IPS-NIHi7 (cell line): Measurements from ENCODE around the gene SAMD15.
A peak's percentile ranks its signal among the peaks of the same experiment; 100 is the strongest.
"Not testable (repeated sequence)": the region's sequence is repeated elsewhere in the genome, so short reads cannot be mapped to it uniquely, and the experiment has no call there.

ENCODE experiments used
- DNase-seq: peaks from one replicate; pipeline ENCODE4 v3.0.0; 2012; ENCODE audit warnings: mixed read lengths; ENCODE audit errors: extremely low spot score

Gene SAMD15

GRCh38 chr14:77375973-77376770 lies 1.0 kb upstream of the SAMD15 start:
- DNase-seq: peak; percentile 45

GRCh38 chr14:77377502-77377844 lies 294 bp downstream of the SAMD15 start:
- DNase-seq: no peak

GRCh38 chr14:77378701-77379100 lies 1.5 kb downstream of the SAMD15 start:
- DNase-seq: no peak

- no peak for DNase-seq
Observed at GRCh38 chr14:77390188-77390587, 13.0 kb downstream of the SAMD15 start.

GRCh38 chr14:77400216-77400615 lies 23.0 kb downstream of the SAMD15 start:
- DNase-seq: no peak

GRCh38 chr14:77403768-77404167 lies 26.6 kb downstream of the SAMD15 start:
- DNase-seq: no peak

GRCh38 chr14:77406086-77406485 lies 28.9 kb downstream of the SAMD15 start:
- DNase-seq: no peak

GRCh38 chr14:77406718-77407117 lies 29.5 kb downstream of the SAMD15 start:
- DNase-seq: no peak

- DNase-seq: no peak
Observed at GRCh38 chr14:77407158-77407557, 30.0 kb downstream of the SAMD15 start.

- DNase-seq: no peak
Observed at GRCh38 chr14:77409131-77409533, 32.0 kb downstream of the SAMD15 start.

- DNase-seq: not testable (repeated sequence)
Observed at GRCh38 chr14:77415403-77416030, 38.3 kb downstream of the SAMD15 start.

- not testable (repeated sequence) for DNase-seq
Observed at GRCh38 chr14:77416098-77416497, 38.9 kb downstream of the SAMD15 start.

GRCh38 chr14:77416836-77417235 lies 39.7 kb downstream of the SAMD15 start:
- DNase-seq: no peak

GRCh38 chr14:77421201-77421600 lies 44.0 kb downstream of the SAMD15 start:
- no peak for DNase-seq

- no peak for DNase-seq
Observed at GRCh38 chr14:77423423-77423822, 46.2 kb downstream of the SAMD15 start, which contains the start of gene NOXRED1. Gene NOXRED1, minus strand, starts transcription at chr14:77423523. Its CDS starts 634 bp downstream, at chr14:77422889.

GRCh38 chr14:77424862-77425261 lies 47.7 kb downstream of the SAMD15 start:
- peak; percentile 25 for DNase-seq

GRCh38 chr14:77426396-77426795 lies 49.2 kb downstream of the SAMD15 start:
- no peak for DNase-seq

- no peak for DNase-seq
Observed at GRCh38 chr14:77436042-77436441, 58.9 kb downstream of the SAMD15 start.

GRCh38 chr14:77438596-77438995 lies 61.4 kb downstream of the SAMD15 start:
- DNase-seq: no peak

- DNase-seq: no peak
Observed at GRCh38 chr14:77439861-77440260, 62.7 kb downstream of the SAMD15 start.
